Right lobe of liver (tissue), 6 donors: ENCODE results near the gene SLC7A14. TPM values are rescaled to one million over a fixed set of nuclear protein-coding genes. Genes with fewer than 3 reads are reported as not detected.

ENCODE experiments used
- ATAC-seq, 4 donors: fragments of 200-7000 bp; cut with Tn5 transposase; one replicate each; pipeline ENCODE4 v1.9.1; 2020; ENCODE audit warnings: mild to moderate bottlenecking in 4 of 4, moderate library complexity in 4 of 4
- DNase-seq, 3 donors: peaks; one replicate each; pipeline ENCODE4 v3.0.0-alpha.2; 2020
- H3K27ac ChIP-seq, 3 donors: fragments of 200-600 bp; one replicate each; pipeline ENCODE4 v1.8.0; 2022
- H3K27me3 ChIP-seq, 2 donors: fragments of 200-600 bp; one replicate each; pipeline ENCODE4 v1.8.0; 2022
- H3K36me3 ChIP-seq, 4 donors: fragments of 200-600 bp; sonication (generic) in 1 of 4; one replicate each; pipeline versions ENCODE4 v1.5.1 to v1.8.0; 2017 to 2022; ENCODE audit warnings: control low read depth in 1 of 4
- H3K4me1 ChIP-seq, 4 donors: fragments of 200-600 bp; sonication (generic) in 1 of 4; one replicate each; pipeline versions ENCODE4 v1.5.1 to v1.8.0; 2017 to 2022; ENCODE audit warnings: control low read depth in 1 of 4
- H3K4me3 ChIP-seq, 3 donors: fragments of 200-600 bp; one replicate each; pipeline ENCODE4 v1.8.0; 2022
- H3K9me3 ChIP-seq, 4 donors: fragments of 200-600 bp; sonication (generic) in 1 of 4; one replicate each; pipeline versions ENCODE4 v1.5.1 to v1.8.0; 2017 to 2022; ENCODE audit warnings: control low read depth in 1 of 4
- CTCF ChIP-seq, 4 donors: fragments of 200-600 bp in 3 of 4; fragments of 450-650 bp in 1 of 4; IDR thresholded peaks; one replicate each; pipeline versions ENCODE4 v1.5.1 to v1.8.0; 2016 to 2022; ENCODE audit warnings: antibody characterized with exemption in 4 of 4, mild to moderate bottlenecking in 2 of 4
- POLR2A ChIP-seq: fragments of 450-650 bp; IDR thresholded peaks from one replicate; pipeline ENCODE4 v1.6.1; 2017; ENCODE audit warnings: antibody characterized with exemption, mild to moderate bottlenecking
- WGBS: methylation state at CpG from one replicate; pipeline ENCODE4 v1.1.6; 2018; ENCODE audit warnings: low coverage, low lambda C conversion rate; ENCODE audit not compliant: insufficient coverage; ENCODE audit errors: missing lambda C conversion rate; 5-methylcytosine and 5-hydroxymethylcytosine counted together
- intact Hi-C, 2 donors: fragments of 100-400 bp; cut with DNase I; formaldehyde crosslinking; loops; one replicate each; pipeline versions ENCODE4 v1.11.2 to v1.14.1; 2022
- total RNA-seq, 6 experiments: library from RNA; depleted of rRNA in 2 of 6; stranded (reverse); fragments of >200 nt in 2 of 6; fragmentation: NEBNext Ultra II Directional in 3 of 6; extraction: Animal tissue kit (Norgen Biotek cat#: 25700) in 3 of 6; gene quantifications; one replicate each; pipeline versions ENCODE4 v1.1.0 to v1.2.4, GENCODE V29; 2016 to 2023
- donor health status: DM: no; HTN: yes; CAD: no.
- donor health status: DM: no; HTN: no; CAD: no.
- donor health status: DM: no; HTN: no; CAD: no.
- donor health status: DM: no; HTN: yes; CAD: no.
- donor health status: DM: no; HTN: yes; CAD: no.

Gene SLC7A14
- total RNA-seq, 6 experiments from 2014 or later: 0.05 to 0.11 TPM; not detected in 4

GRCh38 chr3:170421758-170422157 is 164.1 kb downstream of the SLC7A14 start:
- H3K27me3 ChIP-seq: peaks cover 0 to 8% of the 10 kb centered on the region in 2 donors
- H3K4me3 ChIP-seq: no peak overlapping the region
- intact Hi-C loops: no loop called here
- H3K27ac ChIP-seq: no peak overlapping the region
- DNase-seq: no peak
- WGBS: 82% methylated on average over 2 of the region's 2 CpGs
- H3K36me3 ChIP-seq: no peaks in the 10 kb centered on the region
- no peak for ATAC-seq
- no peaks in the 10 kb centered on the region for H3K9me3 ChIP-seq
- peaks cover 0 to 16% (median 0%) of the 10 kb centered on the region in 4 donors for H3K4me1 ChIP-seq
- no peak for TF ChIP-seq CTCF (IDR thresholded peaks at IDR 0.05)
- TF ChIP-seq POLR2A: no peak

GRCh38 chr3:170421111-170421641 is 164.7 kb downstream of the SLC7A14 start:
- peaks cover 0 to 13% (median 0%) of the 10 kb centered on the region in 4 donors for H3K4me1 ChIP-seq
- ATAC-seq (peak in 1 of 4 donors; percentile 10), DNase-seq (no peak)
- H3K27ac ChIP-seq: no peak overlapping the region
- H3K4me3 ChIP-seq: no peak overlapping the region
- intact Hi-C loops: no loop called here
- TF ChIP-seq CTCF (IDR thresholded peaks at IDR 0.05) (no peak), POLR2A (no peak)
- H3K36me3 ChIP-seq: no peaks in the 10 kb centered on the region
- peaks cover 0 to 8% of the 10 kb centered on the region in 2 donors for H3K27me3 ChIP-seq
- H3K9me3 ChIP-seq: no peaks in the 10 kb centered on the region
- 76% methylated on average over 8 of the region's 12 CpGs for WGBS

- WGBS: 42% methylated on average over 15 of the region's 17 CpGs
- peak; percentile 22 to 42 (median 30) for ATAC-seq
- H3K4me1 ChIP-seq: peaks cover 0 to 13% (median 0%) of the 10 kb centered on the region in 4 donors
- no peak for TF ChIP-seq CTCF (IDR thresholded peaks at IDR 0.05)
- no peak for TF ChIP-seq POLR2A
- H3K4me3 ChIP-seq: peak overlapping the region in 2 of 3 donors; percentile 21 to 51
- intact Hi-C loops: no loop called here
- H3K36me3 ChIP-seq: no peaks in the 10 kb centered on the region
- no peaks in the 10 kb centered on the region for H3K9me3 ChIP-seq
- H3K27ac ChIP-seq: peak overlapping the region in 1 of 3 donors; percentile 4
- peaks cover 0 to 8% of the 10 kb centered on the region in 2 donors for H3K27me3 ChIP-seq
- DNase-seq: no peak
Observed at GRCh38 chr3:170420307-170420821, 165.5 kb downstream of the SLC7A14 start.

GRCh38 chr3:170419557-170420087 is 166.3 kb downstream of the SLC7A14 start:
- no peaks in the 10 kb centered on the region for H3K36me3 ChIP-seq
- H3K4me1 ChIP-seq: peaks cover 0 to 13% (median 0%) of the 10 kb centered on the region in 4 donors
- no peak for TF ChIP-seq POLR2A
- no peak for TF ChIP-seq CTCF (IDR thresholded peaks at IDR 0.05)
- intact Hi-C loops: loop anchor here in 1 of 2 donors (5.0 to 10.0 kb wide), 2 partner anchors 273 to 395 kb away; no protein-coding TSS in a partner anchor
- DNase-seq: no peak
- no CpG with 5 or more reads among the region's 58 CpGs for WGBS
- H3K27ac ChIP-seq: peak overlapping the region in 1 of 3 donors; percentile 4
- peak overlapping the region; percentile 21 to 51 (median 39) for H3K4me3 ChIP-seq
- H3K9me3 ChIP-seq: no peaks in the 10 kb centered on the region
- peaks cover 0 to 8% of the 10 kb centered on the region in 2 donors for H3K27me3 ChIP-seq
- peak; percentile 32 to 57 (median 50) for ATAC-seq
